Epidermal melanocyte (primary cell): ENCODE data around the gene EPSTI1.

Experiments used
- DNase-seq: peaks from one replicate; pipeline ENCODE4 v3.0.0; 2011; ENCODE audit warnings: low spot score; ENCODE audit not compliant: insufficient read length

EPSTI1 gene

GRCh38 chr13:42971691-42972347 is 20.2 kb downstream of the EPSTI1 start:
- DNase-seq: no peak

DNA sequence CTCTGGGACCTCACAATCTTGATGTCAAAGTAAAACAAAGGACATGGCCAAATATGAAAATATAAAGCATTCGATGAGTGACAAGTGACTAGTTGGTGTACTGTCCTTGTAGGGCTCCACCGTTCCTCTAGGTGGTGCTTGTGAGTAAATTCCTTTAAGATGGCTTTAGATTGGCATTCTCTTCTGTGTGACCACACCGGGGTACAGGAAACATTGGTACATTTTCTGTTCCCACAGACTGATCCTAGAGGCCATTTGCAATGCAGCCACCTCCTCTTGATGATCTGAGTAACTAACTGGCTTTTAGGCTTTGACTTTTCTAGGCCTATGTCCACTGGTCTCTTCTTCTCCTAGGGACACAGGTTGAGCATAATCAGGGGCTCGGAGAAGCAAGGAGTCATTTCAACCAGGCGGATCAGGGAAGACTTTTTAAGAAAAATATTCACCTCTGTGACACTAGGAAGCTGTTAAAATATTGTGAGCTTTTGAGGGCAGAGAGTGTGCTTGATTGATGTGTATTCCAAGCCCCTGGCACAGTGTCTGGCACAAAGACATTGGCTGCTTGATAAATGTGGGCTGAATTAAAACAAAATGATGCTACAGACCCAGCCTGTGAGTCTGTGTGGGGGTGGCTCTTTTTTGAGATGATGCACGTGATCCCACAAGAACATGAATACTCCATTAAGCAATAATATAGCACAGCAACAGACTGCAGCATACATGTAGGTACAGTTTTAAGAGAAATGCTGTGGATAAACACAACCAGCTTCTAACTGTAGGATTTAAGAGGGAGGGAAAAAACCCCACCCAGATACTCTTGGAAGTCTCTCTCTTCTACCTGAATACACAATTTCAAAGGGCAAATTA is 21.0 kb downstream of the EPSTI1 start:
- DNase-seq: peak; percentile 36

- DNase-seq: peak; percentile 72
Observed at GRCh38 chr13:42969565-42970172, 22.4 kb downstream of the EPSTI1 start.

- no peak for DNase-seq
Observed at GRCh38 chr13:42968906-42969305, 23.1 kb downstream of the EPSTI1 start.

DNA sequence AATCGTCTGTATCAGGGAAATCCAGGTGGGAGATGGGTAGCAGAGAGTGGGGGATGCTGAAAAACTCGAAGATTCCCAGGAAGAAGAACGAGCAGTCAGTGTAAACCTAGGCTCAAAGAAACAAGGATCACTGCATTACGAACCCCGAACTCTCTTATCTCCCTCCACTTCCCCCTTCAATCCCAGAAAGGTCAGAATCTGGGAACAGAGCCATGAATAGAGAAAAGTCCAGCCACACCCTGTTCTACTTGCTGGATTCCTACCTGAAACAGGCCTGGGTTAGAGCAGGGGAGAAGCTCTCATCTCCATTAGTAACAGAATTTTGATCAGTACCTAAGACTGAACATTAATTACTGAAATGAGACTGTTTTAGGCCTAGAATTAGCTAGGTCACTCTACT is 24.4 kb downstream of the EPSTI1 start:
- DNase-seq: no peak

DNA sequence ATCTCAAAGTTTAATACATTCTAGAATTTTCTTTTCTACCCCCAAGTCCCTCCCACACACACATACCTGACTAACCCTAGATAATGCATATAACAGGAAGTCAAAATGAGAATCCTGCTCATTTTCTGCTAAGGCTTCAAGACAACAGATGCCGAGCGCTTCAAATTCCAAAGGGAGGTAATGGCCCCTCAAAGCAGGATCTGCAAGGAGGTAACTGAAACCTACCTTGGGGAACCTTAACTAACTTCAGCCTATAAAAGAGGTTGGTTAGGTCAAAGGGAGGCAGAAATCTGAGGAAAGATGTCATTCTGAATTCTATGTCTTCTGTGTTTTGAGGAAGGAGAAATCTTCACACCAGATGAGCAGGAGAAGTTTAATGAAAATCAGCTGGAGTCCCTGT is 26.8 kb downstream of the EPSTI1 start:
- DNase-seq: no peak

- no peak for DNase-seq
Observed at GRCh38 chr13:42964761-42965161, 27.3 kb downstream of the EPSTI1 start.

DNA sequence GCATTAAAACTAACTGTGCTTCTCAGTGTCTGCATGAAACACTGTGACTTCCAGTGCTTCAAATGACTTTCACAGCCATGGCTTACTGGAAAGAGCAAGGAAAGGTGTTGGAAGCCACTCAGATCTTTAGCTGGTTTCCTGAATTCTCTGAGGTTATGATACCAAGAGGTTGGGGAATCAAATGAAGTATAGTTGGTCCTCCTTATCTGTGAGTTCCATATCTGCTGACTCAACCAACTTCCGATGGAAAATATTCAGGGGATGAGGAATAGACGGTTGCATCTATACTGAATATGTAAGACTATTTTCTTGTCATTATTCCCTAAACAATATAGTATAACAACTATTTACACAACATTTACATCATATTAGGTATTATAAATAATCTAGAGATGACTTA is 32.4 kb downstream of the EPSTI1 start:
- no peak for DNase-seq

DNA sequence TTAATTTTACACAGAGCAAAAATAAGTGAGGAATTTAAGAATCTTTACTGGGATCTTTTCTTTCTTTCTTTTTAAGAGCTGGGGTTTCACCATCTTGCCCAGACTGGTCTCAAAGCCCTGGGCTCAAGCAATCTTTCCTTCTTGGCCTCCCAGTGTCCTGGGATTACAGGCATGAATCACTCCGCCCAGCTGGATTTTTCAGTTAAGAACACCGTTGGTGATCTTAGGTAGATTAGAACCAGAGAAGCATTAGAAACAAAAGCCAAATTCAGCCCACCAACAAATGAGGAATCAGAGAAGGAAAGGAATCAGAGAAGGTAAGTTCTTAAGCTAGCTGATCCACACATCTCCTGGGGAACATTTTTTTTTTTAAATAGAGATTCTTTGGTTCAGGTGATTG is 34.2 kb downstream of the EPSTI1 start:
- DNase-seq: no peak

GRCh38 chr13:42950181-42950580 is 41.9 kb downstream of the EPSTI1 start:
- no peak for DNase-seq

GRCh38 chr13:42947925-42948324 is 44.1 kb downstream of the EPSTI1 start:
- no peak for DNase-seq

DNA sequence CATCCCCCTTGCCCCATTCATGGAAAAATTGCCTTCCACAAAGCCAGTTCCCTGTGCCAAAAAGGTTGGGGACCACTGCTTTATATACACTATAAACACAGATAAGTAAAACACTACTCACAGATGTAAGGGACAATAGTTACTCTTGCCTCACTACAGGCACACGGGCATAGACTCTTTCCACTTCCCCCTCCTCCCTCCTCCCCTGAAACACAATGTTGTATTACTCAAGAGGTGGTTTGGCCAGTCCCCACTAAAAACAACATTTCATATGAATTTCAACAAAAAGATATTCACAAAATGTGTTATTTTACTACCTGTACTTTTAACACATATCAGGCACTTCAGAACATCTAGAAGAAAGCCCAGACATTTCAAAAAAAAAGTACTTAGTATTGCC is 45.1 kb downstream of the EPSTI1 start:
- no peak for DNase-seq

GRCh38 chr13:42929886-42930535 is 62.0 kb downstream of the EPSTI1 start:
- DNase-seq: no peak

DNA sequence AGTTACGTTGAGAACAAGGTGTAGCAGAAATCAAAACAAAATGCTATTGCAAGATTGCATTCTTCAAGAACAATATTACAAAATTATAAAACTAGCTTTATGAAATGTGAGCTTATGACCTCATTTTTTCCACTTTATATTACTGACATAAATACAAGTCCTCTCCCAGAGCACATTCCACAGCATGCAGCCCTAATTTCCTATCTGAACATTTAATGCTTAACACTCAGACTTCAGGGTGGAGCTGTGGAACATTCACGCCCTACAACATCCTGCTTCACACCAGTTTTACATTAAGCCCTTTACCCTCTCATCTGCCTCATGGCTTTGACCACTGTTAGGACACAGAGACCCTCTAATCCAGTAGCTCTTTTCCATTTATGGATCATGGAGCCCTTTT is 65.5 kb downstream of the EPSTI1 start:
- no peak for DNase-seq

GRCh38 chr13:42926043-42926442 is 66.0 kb downstream of the EPSTI1 start:
- DNase-seq: no peak

DNA sequence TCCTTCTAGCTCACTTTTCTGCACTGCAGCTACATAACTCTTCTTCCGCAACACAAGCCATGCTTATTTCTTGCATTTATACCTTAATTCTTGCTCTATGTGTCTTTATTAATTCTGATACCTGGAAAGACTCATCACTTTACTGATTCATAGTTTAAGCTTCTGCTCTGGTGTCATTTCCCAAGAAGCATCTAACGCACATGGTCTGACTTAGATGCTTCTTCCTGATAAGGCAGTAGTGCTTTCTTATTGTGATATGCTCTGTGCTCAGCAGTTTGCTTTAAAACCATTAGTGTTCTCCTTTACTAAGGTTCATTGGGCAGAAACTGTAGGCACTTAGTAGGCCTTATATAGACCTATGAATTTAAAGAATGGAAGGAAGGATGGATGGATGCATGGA is 66.4 kb downstream of the EPSTI1 start:
- DNase-seq: no peak

- no peak for DNase-seq
Observed at GRCh38 chr13:42924344-42924743, 67.7 kb downstream of the EPSTI1 start.

DNA sequence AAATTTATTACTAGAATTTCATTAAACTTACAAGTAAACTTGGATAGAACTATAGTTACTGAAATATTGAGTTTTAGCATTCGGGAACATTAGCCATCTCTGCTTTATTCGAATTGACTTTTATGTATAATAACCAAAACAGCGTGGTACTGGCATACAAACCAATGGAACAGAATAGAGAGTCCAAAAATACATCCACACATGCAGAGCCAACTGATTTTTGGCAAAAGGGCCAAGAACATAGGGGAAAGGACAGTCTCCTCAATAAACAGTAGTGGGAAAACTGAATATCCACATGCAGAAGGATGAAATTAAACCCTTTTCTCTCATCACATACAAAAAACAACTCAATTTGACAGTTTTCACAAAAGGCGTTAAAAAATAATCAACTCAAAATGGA is 84.3 kb downstream of the EPSTI1 start:
- DNase-seq: no peak

DNA sequence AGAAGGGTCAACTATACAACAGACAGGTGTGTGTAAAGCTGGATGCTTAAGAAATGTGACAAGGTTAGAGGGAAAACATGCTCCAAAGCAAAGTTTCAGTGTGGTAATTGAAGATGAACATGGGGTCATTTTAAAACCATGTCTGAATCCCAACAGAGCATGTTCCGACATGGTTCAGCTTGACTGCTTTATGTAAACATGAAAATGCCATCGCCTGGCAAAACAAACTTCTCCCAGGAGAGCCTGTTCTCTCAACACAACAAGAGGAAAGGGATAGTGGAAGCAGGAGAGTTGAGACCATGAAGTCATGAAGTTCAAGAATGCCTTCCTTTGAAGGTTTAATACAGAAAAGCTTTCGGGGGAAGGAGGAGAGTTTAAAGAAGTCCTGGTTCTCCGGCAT is 85.8 kb downstream of the EPSTI1 start:
- no peak for DNase-seq

GRCh38 chr13:42905579-42905978 is 86.5 kb downstream of the EPSTI1 start:
- DNase-seq: no peak

DNA sequence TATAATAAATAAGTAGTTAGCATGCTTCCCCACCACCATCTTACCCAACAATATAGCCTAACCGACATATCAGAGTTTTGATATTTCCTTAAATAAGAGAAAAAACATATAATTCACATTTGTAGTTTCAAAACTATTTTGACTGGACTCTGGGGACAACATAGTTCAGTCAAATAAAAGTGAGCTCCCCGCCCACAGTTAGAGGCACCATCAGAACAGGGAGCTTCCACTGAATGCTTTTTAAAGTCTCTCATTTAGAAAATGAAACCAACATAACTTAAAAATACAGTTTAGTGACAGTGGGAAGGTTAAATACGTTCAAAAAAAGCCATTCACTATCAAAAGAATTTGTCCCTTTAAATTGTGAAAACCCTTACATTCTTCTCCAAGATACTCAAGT is 92.8 kb downstream of the EPSTI1 start:
- no peak for DNase-seq

GRCh38 chr13:42895776-42896175 is 96.3 kb downstream of the EPSTI1 start:
- DNase-seq: no peak
